ENCODE measurements around the gene PIWIL1.

GRCh38 chr12:130333341-130333740 is 4.3 kb upstream of the PIWIL1 start:
- TF ChIP-seq, protein P1, sequence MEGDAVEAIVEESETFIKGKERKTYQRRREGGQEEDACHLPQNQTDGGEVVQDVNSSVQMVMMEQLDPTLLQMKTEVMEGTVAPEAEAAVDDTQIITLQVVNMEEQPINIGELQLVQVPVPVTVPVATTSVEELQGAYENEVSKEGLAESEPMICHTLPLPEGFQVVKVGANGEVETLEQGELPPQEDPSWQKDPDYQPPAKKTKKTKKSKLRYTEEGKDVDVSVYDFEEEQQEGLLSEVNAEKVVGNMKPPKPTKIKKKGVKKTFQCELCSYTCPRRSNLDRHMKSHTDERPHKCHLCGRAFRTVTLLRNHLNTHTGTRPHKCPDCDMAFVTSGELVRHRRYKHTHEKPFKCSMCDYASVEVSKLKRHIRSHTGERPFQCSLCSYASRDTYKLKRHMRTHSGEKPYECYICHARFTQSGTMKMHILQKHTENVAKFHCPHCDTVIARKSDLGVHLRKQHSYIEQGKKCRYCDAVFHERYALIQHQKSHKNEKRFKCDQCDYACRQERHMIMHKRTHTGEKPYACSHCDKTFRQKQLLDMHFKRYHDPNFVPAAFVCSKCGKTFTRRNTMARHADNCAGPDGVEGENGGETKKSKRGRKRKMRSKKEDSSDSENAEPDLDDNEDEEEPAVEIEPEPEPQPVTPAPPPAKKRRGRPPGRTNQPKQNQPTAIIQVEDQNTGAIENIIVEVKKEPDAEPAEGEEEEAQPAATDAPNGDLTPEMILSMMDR (IDR thresholded peaks at IDR 0.05): no peak
- TF ChIP-seq POLR2AphosphoS5 (IDR thresholded peaks at IDR 0.05; ENCODE audit: low read depth, low read length) (no peak), RAD21 (IDR thresholded peaks at IDR 0.05; ENCODE audit: low read length) (no peak), TAF1 (IDR thresholded peaks at IDR 0.05; ENCODE audit: borderline replicate concordance, low read depth, low read length) (no peak), GATA2 (CRISPR knock-in tag; IDR thresholded peaks at IDR 0.05) (no peak), RCOR1 (IDR thresholded peaks at IDR 0.05; ENCODE audit: low read length) (no peak), MXI1 (IDR thresholded peaks at IDR 0.05; ENCODE audit: low read depth, low read length) (no peak)
